Measurements from ENCODE around the gene ZNF687. TPM values are rescaled to one million over a fixed set of nuclear protein-coding genes. Genes with fewer than 3 reads are reported as not detected.

Gene ZNF687
- total RNA-seq, 1 donor from 2014 or later: 67.9 TPM

GRCh38 chr1:151243683-151244216, 38.3 kb upstream of the ZNF687 start:
- no peaks in the 10 kb centered on the region for H3K9me3 ChIP-seq
- no peak overlapping the region for H3K27ac ChIP-seq
- peaks cover 92 to 93% of the 10 kb centered on the region in 2 donors for H3K36me3 ChIP-seq
- TF ChIP-seq, protein P1, sequence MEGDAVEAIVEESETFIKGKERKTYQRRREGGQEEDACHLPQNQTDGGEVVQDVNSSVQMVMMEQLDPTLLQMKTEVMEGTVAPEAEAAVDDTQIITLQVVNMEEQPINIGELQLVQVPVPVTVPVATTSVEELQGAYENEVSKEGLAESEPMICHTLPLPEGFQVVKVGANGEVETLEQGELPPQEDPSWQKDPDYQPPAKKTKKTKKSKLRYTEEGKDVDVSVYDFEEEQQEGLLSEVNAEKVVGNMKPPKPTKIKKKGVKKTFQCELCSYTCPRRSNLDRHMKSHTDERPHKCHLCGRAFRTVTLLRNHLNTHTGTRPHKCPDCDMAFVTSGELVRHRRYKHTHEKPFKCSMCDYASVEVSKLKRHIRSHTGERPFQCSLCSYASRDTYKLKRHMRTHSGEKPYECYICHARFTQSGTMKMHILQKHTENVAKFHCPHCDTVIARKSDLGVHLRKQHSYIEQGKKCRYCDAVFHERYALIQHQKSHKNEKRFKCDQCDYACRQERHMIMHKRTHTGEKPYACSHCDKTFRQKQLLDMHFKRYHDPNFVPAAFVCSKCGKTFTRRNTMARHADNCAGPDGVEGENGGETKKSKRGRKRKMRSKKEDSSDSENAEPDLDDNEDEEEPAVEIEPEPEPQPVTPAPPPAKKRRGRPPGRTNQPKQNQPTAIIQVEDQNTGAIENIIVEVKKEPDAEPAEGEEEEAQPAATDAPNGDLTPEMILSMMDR (IDR thresholded peaks at IDR 0.05): no peak
- H3K4me3 ChIP-seq: no peak overlapping the region
- intact Hi-C loops (cut with DNase I): no loop called here
- no peaks in the 10 kb centered on the region for H3K4me1 ChIP-seq
- H3K27me3 ChIP-seq: no peaks in the 10 kb centered on the region
- no peak for DNase-seq (ENCODE audit: low spot score in 2 of 2)

DNA sequence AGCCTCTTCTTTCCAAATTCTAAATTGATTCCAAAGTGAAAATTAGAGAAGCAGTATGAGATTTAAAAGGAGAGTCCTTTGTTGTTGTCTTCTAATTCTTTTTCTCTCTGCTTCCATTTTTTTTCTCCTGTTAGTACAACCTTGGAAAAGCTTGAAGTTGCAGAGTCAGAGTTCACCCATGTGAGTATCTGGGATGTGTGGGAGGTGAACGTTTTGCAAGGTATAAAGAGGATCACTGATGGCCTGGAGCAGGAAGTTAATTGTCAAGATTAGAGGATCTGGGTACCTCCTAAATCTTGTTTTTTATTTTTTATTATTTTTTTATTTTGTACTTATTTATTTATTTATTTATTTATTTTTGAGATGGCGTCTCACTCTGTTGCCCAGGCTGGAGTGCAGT, 35.3 kb upstream of the ZNF687 start:
- TF ChIP-seq, protein P1 (IDR thresholded peaks at IDR 0.05): no peak
- Histone ChIP-seq H3K27ac (no peak overlapping the region), H3K27me3 (no peaks in the 10 kb centered on the region), H3K36me3 (peaks cover 73 to 75% of the 10 kb centered on the region in 2 donors), H3K9me3 (no peaks in the 10 kb centered on the region), H3K4me3 (no peak overlapping the region), H3K4me1 (no peaks in the 10 kb centered on the region)
- DNase-seq (ENCODE audit: low spot score in 2 of 2): no peak
- intact Hi-C loops (cut with DNase I): no loop called here

- Histone ChIP-seq H3K27ac (no peak overlapping the region), H3K4me3 (no peak overlapping the region), H3K27me3 (no peaks in the 10 kb centered on the region), H3K4me1 (peaks cover 0 to 7% of the 10 kb centered on the region in 2 donors), H3K36me3 (peaks cover 28 to 30% of the 10 kb centered on the region in 2 donors), H3K9me3 (no peaks in the 10 kb centered on the region)
- TF ChIP-seq, protein P1 (IDR thresholded peaks at IDR 0.05): peak; percentile 67 to 82 (median 82)
- intact Hi-C loops (cut with DNase I): no loop called here
- DNase-seq (ENCODE audit: low spot score in 2 of 2): peak in 1 of 2 donors; percentile 82
Measured at GRCh38 chr1:151251656-151252470, 30.2 kb upstream of the ZNF687 start.

DNA sequence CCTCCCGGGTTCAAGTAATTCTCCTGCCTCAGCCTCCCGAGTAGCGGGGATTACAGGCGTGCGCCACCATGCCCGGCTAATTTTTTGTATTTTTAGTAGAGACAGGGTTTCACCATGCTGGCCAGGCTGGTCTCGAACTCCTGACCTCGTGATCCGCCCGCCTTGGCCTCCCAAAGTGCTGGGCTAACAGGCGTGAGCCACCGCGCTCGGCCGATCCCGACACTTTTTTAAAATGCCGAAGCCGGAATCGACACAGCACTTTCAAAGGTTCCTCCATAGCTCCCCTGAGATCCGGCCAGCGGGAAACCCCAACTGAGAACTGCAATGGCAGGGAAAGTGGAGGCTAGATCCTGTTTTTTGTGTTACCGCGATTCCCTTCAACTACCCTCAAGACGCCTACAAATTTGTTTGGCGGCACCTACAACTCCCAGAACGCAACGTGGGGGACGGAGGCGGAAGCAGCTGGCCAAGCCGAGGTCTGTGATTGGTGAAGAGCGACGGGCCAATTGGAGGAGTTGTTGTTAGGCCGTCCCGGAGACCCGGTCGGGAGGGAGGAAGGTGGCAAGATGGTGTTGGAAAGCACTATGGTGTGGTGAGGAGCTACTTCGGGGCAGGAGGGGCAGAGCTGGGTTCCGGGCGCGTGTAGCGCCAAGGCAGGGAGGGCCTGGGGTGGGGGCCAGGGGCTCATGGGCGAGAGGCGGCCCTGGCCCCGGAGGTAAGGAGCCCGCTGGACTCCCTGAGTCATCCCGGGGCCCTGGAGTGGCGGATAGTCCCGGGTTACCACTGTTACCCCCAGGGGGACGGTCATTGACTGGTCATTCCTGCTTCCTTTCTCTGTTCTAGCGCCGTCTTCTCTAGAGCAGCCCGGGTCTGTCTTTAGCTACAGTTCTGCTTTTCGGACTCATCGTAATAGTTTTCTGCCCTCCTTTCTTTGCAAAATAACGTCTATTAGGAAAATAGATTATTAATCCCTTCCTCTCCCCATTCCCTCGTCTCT, 27.6 kb upstream of the ZNF687 start, which contains the start of gene PSMD4:
Gene PSMD4 (plus strand): TSS at position 518 of the 997 bp plus-strand sequence. CDS start 49 bp downstream, at position 567.
- Histone ChIP-seq H3K27me3 (no peaks in the 10 kb centered on the region), H3K9me3 (no peaks in the 10 kb centered on the region), H3K27ac (peak within 1 kb of the TSS; percentile 88 to 89), H3K4me1 (peaks cover 0 to 7% of the 10 kb centered on the region in 2 donors), H3K36me3 (peaks cover 3 to 4% of the 10 kb centered on the region in 2 donors), H3K4me3 (peak within 1 kb of the TSS; percentile 81 to 82)
- intact Hi-C loops (cut with DNase I): loop anchor here (1.0 kb wide), 2 partner anchors 28 to 56 kb away; partner anchors contain the start of genes PIP5K1A and ZNF687
- TF ChIP-seq, protein P1 (IDR thresholded peaks at IDR 0.05): no peak
- DNase-seq (ENCODE audit: low spot score in 2 of 2): peak; percentile 79 to 97

- H3K4me1 ChIP-seq: peaks cover 0 to 7% of the 10 kb centered on the region in 2 donors
- no peaks in the 10 kb centered on the region for H3K9me3 ChIP-seq
- intact Hi-C loops (cut with DNase I): no loop called here
- H3K27ac ChIP-seq: peak overlapping the region; percentile 88 to 89
- peak overlapping the region; percentile 81 to 82 for H3K4me3 ChIP-seq
- DNase-seq (ENCODE audit: low spot score in 2 of 2): no peak
- H3K27me3 ChIP-seq: no peaks in the 10 kb centered on the region
- TF ChIP-seq, protein P1 (IDR thresholded peaks at IDR 0.05): no peak
- H3K36me3 ChIP-seq: no peaks in the 10 kb centered on the region
Measured at GRCh38 chr1:151255381-151255780, 26.7 kb upstream of the ZNF687 start.
